Uterus (tissue), 2 donors: ENCODE data around the gene PRR23C.

Experiments
- POLR2A ChIP-seq, 2 donors: fragments of 450-650 bp; IDR thresholded peaks; one replicate each; pipeline ENCODE4 v1.6.1; 2016; ENCODE audit warnings: antibody characterized with exemption in 2 of 2, mild to moderate bottlenecking in 1 of 2, moderate library complexity in 1 of 2
- TF ChIP-seq, protein P1 (sequence below), 4 experiments: fragments of 200-600 bp in 2 of 4; fragments of 450-650 bp in 2 of 4; sonication (generic) in 2 of 4; IDR thresholded peaks; one replicate each; pipeline ENCODE4 v1.5.1; 2016 to 2019; ENCODE audit warnings: antibody characterized with exemption in 4 of 4, mild to moderate bottlenecking in 2 of 4, moderate library complexity in 1 of 4

DNA sequence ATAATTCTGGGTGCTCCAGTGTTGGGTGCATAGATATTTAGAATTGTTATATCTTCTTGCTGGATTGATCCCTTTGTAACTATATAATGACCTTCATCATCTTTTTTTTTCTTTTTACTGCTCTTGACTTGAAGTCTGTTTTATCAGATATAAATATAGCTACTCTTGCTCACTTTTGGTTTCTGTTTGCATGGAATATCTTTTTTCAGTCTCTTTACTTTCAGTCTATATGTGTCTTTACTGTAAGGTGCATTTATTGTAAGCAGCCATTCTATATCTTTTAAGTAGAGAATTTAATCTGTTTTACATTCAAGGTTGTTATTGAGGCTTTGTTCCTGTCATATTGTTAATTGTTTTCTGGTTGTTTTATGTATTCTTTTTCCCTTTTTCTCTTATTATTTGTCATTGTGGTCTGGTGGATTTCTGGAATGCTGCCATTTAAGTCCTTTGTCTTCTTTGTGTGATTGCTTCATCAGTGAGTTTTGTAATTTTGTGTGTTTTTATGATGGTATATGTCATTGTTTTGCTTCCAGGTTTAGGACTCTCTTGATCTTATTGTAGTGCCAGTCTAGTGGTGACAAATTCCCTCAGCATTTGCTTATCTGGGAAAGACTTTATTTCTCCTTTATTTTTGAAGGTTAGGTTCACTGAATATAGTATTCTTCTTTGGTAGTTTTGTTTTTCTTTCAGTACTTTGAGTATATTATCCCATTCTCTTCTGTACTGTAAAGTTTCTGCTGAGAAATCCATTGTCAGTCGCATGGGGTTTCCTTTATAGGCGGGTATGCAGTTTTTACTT, 8.3 kb upstream of the PRR23C start:
- no peak for TF ChIP-seq POLR2A (IDR thresholded peaks at IDR 0.05)
- TF ChIP-seq, protein P1, sequence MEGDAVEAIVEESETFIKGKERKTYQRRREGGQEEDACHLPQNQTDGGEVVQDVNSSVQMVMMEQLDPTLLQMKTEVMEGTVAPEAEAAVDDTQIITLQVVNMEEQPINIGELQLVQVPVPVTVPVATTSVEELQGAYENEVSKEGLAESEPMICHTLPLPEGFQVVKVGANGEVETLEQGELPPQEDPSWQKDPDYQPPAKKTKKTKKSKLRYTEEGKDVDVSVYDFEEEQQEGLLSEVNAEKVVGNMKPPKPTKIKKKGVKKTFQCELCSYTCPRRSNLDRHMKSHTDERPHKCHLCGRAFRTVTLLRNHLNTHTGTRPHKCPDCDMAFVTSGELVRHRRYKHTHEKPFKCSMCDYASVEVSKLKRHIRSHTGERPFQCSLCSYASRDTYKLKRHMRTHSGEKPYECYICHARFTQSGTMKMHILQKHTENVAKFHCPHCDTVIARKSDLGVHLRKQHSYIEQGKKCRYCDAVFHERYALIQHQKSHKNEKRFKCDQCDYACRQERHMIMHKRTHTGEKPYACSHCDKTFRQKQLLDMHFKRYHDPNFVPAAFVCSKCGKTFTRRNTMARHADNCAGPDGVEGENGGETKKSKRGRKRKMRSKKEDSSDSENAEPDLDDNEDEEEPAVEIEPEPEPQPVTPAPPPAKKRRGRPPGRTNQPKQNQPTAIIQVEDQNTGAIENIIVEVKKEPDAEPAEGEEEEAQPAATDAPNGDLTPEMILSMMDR (IDR thresholded peaks at IDR 0.05): no peak
